Occipital lobe (tissue), 2 donors: ENCODE results near the gene CFP. TPM values are rescaled to one million over a fixed set of nuclear protein-coding genes. Genes with fewer than 3 reads are reported as not detected.
A peak's percentile ranks its signal among the peaks of the same experiment; 100 is the strongest.
"Not testable (repeated sequence)": the region's sequence is repeated elsewhere in the genome, so short reads cannot be mapped to it uniquely, and the experiment has no call there.

ENCODE experiments used
- DNase-seq: peaks from one replicate; lab custom pipeline; 2025; lab: John Stamatoyannopoulos, UW
- total RNA-seq: library from RNA; depleted of rRNA; stranded (reverse); fragments of >200 nt; gene quantifications from one replicate; pipeline ENCODE4 v1.2.3, GENCODE V29; 2014

CFP gene
- total RNA-seq, 1 donor from 2014 or later, result 0.62 TPM

DNA sequence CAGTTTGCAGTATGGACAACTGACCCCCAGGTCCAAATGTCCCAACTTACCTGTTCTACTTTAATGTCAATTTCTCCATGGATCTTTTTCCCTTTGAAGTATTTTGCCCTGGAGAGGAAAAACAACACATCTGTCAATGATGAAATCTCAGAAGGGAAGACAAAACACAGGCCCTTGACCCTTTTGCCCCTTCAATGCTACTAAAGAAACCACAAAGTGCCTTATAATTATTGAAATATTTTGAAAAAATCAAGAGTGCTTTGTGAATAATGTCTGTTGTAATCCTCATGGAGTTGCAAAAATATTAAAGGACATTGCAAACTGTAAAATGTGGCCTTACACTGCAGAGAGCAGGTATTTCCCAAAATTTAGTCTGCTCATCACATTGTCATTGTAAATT is 22.6 kb downstream of the CFP start:
- DNase-seq, result no peak

DNA sequence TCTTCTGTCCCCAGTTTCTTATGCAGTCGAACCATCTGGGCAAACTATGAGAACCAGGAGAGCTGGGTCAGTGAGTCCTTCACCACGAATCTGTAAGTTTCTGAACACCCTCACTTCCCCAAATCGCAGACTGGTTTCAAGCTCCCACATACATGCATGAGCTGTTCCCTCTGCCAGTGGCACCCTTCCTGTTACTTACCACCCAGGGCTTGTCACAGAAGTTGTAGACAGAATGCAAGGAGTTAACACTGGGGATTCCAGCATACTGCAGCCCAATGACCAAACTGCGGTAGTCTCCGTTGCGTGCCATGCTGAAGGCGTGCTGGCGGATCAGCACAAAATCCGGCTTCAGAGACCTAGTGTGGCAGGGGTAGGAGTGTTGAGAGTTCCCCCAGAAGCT is 24.7 kb downstream of the CFP start:
- no peak for DNase-seq

DNA sequence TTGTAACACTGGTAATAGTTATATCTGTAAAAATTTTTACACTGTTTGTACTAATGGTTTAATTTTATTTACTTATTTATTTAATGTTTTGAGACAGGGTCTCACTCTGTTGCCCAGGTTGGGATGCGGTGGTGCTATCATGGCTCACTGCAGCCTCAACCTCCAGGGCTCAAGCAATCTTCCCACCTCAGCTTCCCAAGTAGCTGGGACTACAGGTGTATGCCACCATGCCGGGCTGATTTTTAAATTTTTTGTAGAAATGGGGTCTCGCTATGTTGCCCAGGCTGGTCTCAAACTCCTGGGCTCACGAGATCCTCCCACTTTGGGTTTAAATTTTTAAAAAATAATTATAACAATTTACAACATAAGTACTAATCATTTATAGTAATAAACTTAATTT is 26.6 kb downstream of the CFP start:
- not testable (repeated sequence) for DNase-seq

DNA sequence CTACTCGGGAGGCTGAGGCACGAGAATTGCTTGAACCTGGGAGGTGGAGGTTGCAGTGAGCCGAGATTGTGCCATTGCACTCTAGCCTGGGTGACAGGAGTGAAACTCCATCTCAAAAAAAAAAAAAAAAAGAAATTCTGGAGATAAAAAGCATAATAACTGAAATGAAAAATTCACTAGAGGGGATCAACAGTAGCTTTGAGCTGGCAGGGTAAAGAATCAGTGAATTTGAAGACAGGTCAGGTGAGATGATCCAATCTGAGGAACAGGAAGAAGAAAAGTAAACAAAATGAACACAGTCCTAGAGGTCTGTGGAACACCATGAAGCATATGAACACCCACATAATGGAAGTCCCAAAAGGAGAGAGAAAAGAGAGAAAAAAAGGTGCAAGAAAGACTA is 32.5 kb downstream of the CFP start:
- no peak for DNase-seq

DNA sequence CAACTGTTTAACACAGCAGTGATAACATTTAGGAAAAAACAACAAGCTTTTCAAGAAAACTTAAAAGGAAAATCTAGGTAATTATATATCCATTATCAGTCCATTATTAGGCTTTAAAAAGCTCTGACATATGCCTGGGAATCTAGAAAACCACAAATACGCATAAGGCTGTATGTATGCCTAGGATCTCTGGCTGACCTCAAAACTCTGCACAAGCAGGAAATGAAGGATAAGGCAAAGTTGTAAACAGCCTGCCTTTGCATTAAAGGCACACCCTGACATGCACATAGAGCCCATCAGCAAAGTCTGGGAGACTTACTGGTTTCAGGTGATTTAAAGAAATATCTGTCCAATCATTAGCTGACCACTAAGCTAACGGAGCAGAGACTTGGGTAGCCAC is 33.5 kb downstream of the CFP start:
- DNase-seq, result no peak

DNA sequence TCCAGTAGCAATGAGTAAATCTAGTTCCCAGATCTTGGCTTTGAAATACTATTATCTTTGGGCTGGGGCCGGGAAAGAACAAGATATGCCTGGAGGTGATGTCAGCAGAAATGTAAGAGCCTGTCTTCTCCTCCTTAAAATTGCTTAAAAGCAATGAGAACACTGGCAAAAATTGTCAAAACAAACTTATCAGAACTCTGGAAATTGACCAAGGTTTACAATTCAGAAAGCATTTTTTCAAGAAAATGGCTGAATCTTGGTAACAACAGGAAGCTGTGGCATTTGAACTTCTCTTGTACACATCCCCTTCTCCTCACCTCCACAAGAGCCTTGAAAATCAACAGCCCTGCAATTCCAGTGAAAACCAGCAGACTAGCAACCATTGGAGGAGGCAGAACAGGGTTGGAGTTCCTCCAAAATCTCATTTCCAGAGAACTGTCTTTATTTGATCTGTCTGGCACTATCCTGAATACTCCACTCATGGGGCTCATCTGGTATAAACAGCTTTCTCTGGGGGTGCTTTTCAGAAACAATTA is 33.9 kb downstream of the CFP start:
- DNase-seq, result no peak

DNA sequence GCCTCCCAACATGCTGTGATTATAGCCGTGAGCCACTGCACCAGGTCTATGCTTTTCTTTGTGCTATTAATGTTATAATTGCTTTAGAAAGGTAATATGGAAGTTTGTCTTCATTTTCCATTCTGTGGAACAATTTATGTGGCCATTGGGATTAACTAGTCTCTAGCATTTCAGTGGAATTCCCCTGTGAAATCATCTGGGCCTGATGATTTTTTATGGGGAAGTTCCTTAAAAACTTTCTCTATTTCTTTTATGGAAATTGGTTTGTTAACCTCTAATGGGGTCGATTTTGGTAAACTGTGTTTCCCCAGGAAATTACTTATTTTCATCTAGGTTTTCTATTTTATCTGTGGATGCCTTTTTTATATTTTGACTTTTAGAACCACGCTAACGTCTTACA is 36.2 kb downstream of the CFP start:
- DNase-seq, result no peak

DNA sequence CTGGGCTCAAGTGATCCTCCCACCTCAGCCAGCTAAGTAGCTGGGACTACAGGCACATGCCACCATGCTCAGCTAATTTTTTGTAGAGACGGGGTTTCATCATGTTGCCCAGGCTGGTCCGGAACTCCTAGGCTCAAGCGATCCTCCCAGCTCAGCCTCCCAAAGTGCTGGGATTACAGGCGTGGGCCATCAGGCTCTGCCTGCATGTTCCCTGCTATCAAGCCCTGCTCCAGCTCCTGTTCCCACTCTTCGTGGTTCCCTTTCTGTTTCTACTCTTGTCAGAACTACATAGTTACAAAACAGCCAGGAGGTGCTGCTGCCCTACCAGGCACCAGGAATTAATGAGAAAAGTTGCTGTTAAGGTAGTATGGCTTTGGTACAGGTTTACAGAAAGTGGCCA is 38.7 kb downstream of the CFP start:
- DNase-seq, result no peak

DNA sequence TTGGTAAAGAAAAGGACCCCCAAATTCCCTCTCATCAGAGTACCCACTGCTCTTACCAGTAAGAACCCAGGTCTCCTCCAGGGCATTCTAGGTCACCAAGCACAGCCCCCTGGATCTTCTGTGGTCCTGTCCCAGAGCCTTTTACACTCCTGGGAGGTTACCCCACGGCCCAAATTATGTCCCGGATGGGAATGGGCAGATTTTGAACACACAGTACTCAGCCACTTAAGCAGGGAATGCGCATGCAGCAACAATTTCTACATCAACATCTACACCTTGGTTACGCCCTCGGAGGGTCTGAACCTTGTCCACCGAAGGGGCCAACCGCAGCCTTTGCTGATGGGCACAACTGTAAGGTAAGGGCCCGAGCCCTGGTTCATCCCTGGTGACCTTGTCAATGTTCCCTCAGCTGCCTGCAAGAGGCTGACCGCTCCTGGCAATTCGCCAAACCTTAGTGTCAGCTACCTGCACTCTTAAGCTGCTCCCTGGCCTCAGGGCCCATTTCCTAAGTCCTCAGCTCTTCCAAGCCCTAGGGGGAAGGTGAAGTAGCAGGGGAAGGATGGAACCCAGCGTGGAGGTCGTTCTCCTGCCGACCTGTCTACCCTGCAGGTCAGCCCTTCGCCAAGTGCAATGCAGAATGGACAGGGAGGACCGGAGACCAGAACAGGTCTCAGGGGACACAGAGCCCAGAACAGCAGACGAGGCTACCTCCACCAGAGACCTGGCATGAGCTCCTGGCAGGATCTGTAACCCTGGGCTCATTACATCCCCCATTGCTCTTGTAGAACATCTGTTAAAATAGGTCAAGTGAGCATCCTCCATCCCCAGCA is 41.6 kb downstream of the CFP start:
- no peak for DNase-seq

GRCh38 chrX:47587091-47587891 is 42.4 kb downstream of the CFP start:
- DNase-seq, result no peak

GRCh38 chrX:47586043-47586787 is 43.5 kb downstream of the CFP start:
- no peak for DNase-seq

- no peak for DNase-seq
Observed at GRCh38 chrX:47585273-47585672, 44.5 kb downstream of the CFP start.

- no peak for DNase-seq
Observed at GRCh38 chrX:47584714-47585113, 45.0 kb downstream of the CFP start.

DNA sequence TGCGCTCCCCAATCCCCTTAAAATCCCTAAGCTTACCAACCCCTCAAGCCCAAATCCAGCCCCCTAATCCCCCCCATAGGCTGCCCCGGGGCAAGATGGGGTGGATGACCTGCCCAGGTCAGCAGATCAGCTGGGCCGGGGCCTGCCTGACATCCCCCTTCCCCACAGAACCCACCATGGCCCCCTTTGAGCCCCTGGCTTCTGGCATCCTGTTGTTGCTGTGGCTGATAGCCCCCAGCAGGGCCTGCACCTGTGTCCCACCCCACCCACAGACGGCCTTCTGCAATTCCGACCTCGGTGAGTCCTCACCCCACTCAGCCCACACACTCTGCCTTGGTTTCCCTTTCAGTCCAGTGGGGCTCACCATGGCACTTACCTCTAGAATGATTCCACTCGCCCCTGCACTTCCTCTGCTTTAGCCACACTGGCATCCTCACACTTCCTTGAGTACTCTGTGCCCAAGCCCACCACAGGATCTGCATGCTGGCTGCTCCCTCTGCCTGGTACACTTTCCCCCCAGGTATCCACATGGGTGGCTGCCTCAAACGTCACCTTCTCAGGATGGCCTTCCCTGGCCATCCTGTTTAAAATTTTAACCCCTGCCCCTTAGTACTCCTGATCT is 46.4 kb downstream of the CFP start:
- DNase-seq, result no peak

- DNase-seq, result peak; percentile 61
Observed at GRCh38 chrX:47581731-47582647, 47.7 kb downstream of the CFP start, which contains the start of gene TIMP1. Gene TIMP1 (plus strand): TSS chrX:47582436. CDS start chrX:47583416, 980 bp downstream.

DNA sequence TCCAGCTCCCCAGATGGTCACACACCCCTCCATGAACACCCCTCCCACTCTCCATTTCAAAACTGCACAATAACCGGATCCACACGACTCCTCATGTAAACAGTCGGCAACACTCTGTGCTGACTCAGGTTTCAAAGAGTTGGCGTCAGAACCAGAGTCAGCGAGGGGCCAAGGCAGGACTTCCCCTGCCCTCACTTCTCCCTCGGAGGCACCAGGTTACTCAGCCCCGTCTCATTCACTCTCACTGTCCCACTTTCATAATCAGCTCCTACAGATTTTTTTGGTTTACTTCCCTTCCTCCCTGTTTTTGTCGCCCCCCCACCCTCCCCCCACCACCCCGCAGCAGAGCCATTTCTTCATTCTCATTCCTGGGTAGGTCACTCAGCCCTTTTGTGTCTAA is 50.2 kb downstream of the CFP start:
- no peak for DNase-seq

- no peak for DNase-seq
Observed at GRCh38 chrX:47578692-47579091, 51.0 kb downstream of the CFP start.

DNA sequence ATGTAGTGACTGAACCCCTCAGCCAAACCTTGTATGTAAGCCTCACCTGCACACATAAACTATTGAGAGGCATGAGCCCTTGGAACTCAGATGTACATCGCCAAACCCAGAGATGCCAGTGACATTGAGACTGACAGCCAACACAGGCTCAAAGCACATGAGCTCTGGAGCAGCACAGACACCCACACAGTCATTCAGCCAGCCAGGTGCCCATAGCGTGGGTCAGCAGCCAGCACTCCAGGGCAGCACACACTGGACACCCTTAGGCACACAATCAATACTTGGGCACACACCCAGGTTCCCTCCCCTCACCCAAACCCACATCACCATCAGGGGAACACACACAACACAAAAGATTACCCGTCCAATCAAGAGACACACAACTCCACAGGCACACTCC is 51.8 kb downstream of the CFP start:
- no peak for DNase-seq

DNA sequence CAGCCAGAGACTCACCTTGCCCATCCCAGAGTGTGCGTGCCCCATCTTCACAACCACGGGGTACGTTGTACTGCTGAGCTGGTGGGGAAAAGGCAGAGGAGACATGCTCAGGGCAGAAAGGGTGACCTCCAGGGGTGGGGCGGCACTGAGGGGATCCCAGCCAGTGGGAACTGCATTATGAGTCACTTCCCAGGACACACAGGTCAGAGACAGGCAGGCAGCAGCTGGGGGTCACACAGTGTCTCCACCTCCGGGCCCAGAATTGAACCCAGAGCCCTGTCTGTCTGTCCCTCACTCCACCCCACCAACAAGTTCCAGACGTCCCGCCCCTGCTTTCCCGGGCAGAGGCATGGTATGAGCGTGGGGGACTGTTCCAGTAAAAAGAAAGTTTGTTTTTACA is 52.3 kb downstream of the CFP start:
- DNase-seq, result no peak
